Activated naive CD8-positive, alpha-beta T cell treated with anti-CD3 and anti-CD28 coated beads, Interleukin-2, amount 50 U/mL, for 24 hours (primary cell): ENCODE results near the gene MVK.

Experiments
- ATAC-seq: fragments of 150-1000 bp; cut with Tn5 transposase; one replicate; pipeline ENCODE4 v1.10.0; 2021
- DNase-seq: peaks from one replicate; pipeline ENCODE4 v3.0.0; 2021
- H3K27ac Mint-ChIP-seq: one replicate; pipeline ENCODE4 v1.8.0; 2021; ENCODE audit warnings: mild to moderate bottlenecking, mixed read lengths
- H3K27me3 Mint-ChIP-seq: one replicate; pipeline ENCODE4 v1.8.0; 2021; ENCODE audit warnings: mixed read lengths
- H3K36me3 Mint-ChIP-seq: one replicate; pipeline ENCODE4 v1.8.0; 2021; ENCODE audit warnings: low read depth, mixed read lengths
- H3K4me1 Mint-ChIP-seq: one replicate; pipeline ENCODE4 v1.8.0; 2021; ENCODE audit warnings: mixed read lengths
- H3K4me3 Mint-ChIP-seq: one replicate; pipeline ENCODE4 v1.8.0; 2021; ENCODE audit warnings: mild to moderate bottlenecking, moderate library complexity, mixed read lengths
- H3K9me3 Mint-ChIP-seq: one replicate; pipeline ENCODE4 v1.8.0; 2021; ENCODE audit warnings: mixed read lengths

The MVK gene

DNA sequence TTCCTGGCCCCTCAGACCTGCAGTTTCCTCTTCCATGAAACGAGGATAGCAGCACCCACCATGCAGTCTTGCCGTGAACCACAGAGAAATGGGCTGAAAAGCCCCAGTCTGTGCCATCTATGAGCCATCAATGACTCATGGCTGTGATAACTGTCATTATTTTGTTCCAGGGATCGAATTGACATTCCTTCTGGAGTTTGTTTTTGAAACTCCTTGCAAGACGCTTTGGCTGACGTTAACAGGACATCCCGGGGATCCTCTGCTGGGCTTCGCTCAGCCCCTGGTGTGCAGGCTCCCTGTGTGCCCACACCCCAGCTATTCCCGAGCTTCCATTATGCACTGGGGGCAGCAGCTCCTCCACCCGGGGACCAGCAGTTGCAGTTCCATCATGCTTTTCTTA lies 34.1 kb upstream of the MVK start:
- Mint-ChIP-seq H3K36me3 (no peaks in the 10 kb centered on the region), H3K9me3 (no peaks in the 10 kb centered on the region), H3K4me3 (no peak overlapping the region), H3K4me1 (no peaks in the 10 kb centered on the region), H3K27ac (no peak overlapping the region), H3K27me3 (no peaks in the 10 kb centered on the region)
- no peak for DNase-seq
- no peak for ATAC-seq

DNA sequence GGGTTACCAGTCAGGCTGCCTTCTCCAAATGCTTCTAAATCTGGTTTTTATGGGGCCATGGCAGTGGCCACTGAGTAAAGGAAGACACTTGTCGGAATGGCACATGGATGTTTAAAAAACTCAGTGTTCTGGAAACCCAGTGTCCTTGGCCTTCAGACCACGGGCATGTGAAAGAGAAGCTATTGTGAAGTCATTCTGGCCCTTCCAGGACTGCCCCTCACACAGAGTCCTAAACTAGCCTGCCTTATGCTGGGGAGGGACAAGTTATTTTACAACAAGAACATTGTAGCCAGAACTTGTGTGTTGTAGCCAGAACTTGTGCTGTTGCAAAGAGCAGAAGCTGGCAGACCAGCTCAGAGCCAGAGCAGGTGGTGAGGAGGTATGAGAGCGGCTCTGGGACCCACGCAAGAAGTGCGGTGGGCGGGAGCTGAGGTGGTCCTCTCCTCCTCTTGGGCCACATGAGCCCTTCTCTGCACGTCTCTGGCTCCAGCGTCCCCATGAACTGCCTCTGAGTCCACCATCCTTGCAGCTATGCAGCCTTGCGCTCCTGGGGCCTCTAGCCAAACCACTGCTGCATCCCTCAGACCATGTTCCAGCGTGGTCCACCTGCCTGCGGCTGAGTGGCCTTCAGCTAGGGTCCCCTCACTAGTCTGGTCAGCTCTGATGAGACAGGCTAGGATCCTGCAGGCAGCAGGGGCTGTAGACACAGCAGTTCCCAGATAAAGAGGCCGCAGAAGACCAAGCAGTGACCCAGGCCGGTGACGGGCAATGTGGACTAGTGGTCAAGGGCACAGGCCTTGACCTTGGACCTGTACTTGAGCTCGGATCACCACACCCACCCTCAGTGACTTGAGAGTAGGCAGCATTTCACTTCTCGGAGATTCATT lies 32.8 kb upstream of the MVK start:
- H3K27ac Mint-ChIP-seq: no peak overlapping the region
- H3K4me1 Mint-ChIP-seq: peaks cover 3% of the 10 kb centered on the region
- H3K9me3 Mint-ChIP-seq: no peaks in the 10 kb centered on the region
- no peaks in the 10 kb centered on the region for H3K27me3 Mint-ChIP-seq
- no peak overlapping the region for H3K4me3 Mint-ChIP-seq
- no peak for DNase-seq
- no peaks in the 10 kb centered on the region for H3K36me3 Mint-ChIP-seq
- ATAC-seq: no peak

- no peaks in the 10 kb centered on the region for H3K36me3 Mint-ChIP-seq
- no peak overlapping the region for H3K27ac Mint-ChIP-seq
- no peak for DNase-seq
- H3K27me3 Mint-ChIP-seq: no peaks in the 10 kb centered on the region
- peaks cover 3% of the 10 kb centered on the region for H3K4me1 Mint-ChIP-seq
- no peaks in the 10 kb centered on the region for H3K9me3 Mint-ChIP-seq
- no peak overlapping the region for H3K4me3 Mint-ChIP-seq
- ATAC-seq: no peak
Observed at GRCh38 chr12:109541413-109541726, 32.2 kb upstream of the MVK start.

DNA sequence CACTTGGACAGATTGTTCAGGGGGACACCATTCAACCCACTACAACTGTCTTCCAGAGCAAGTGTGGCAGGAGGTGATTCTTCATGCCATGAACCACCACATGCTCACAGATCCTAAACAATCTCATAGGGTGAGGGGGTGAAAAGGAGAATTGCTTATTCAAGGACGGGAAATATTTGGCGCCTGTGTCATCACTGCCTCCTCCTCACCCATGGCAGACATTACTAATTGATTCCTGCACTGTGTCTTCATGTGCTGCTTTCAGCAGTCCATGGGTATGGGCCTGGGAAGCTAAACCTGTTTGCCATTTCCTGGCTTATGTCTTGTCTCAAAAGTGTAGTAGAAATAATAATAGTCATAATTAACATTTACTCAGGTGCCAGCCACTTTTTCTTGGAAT lies 31.6 kb upstream of the MVK start:
- Mint-ChIP-seq H3K27me3 (peaks cover 3% of the 10 kb centered on the region), H3K4me1 (peaks cover 3% of the 10 kb centered on the region), H3K9me3 (no peaks in the 10 kb centered on the region), H3K4me3 (no peak overlapping the region), H3K27ac (no peak overlapping the region), H3K36me3 (no peaks in the 10 kb centered on the region)
- ATAC-seq: no peak
- no peak for DNase-seq

GRCh38 chr12:109542876-109543275 lies 30.7 kb upstream of the MVK start:
- DNase-seq (no peak), ATAC-seq (no peak)
- Mint-ChIP-seq H3K4me1 (peaks cover 3% of the 10 kb centered on the region), H3K4me3 (no peak overlapping the region), H3K9me3 (no peaks in the 10 kb centered on the region), H3K27ac (no peak overlapping the region), H3K27me3 (peaks cover 11% of the 10 kb centered on the region), H3K36me3 (no peaks in the 10 kb centered on the region)

DNA sequence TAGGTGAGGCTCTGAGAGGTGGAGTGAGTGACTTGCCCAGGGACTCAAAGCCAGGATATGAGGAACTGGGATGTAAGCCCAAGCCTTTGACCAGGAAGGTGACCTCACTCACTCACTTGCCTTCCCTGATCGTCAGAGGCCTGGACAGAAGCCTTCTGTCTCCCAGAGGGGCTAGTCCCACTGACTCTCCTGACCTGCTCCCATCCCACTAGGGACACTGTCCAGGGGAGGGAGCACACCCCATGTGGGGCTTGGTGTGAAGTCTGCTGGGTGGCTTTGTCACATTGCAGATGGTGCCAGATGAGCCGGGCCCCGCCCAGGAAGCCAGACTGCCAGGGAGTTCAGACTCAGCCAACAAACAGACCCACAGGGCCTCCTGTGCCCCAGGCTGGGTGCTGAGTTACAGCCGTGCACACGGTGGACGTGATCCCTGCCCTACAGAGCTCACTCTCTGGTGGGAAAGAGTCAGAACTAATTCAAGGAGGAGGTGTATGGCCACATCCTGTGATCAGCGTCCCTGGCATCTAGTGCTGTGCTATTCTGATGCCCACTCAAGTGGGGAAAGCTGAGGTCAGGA lies 28.6 kb upstream of the MVK start:
- ATAC-seq (no peak), DNase-seq (no peak)
- Mint-ChIP-seq H3K9me3 (no peaks in the 10 kb centered on the region), H3K36me3 (no peaks in the 10 kb centered on the region), H3K27ac (no peak overlapping the region), H3K4me1 (peaks cover 3% of the 10 kb centered on the region), H3K27me3 (peaks cover 15% of the 10 kb centered on the region), H3K4me3 (no peak overlapping the region)

- H3K4me3 Mint-ChIP-seq: no peak overlapping the region
- H3K4me1 Mint-ChIP-seq: peaks cover 3% of the 10 kb centered on the region
- H3K27me3 Mint-ChIP-seq: peaks cover 15% of the 10 kb centered on the region
- H3K9me3 Mint-ChIP-seq: no peaks in the 10 kb centered on the region
- no peak overlapping the region for H3K27ac Mint-ChIP-seq
- ATAC-seq: no peak
- H3K36me3 Mint-ChIP-seq: no peaks in the 10 kb centered on the region
- no peak for DNase-seq
Observed at GRCh38 chr12:109545826-109546225, 27.8 kb upstream of the MVK start.

DNA sequence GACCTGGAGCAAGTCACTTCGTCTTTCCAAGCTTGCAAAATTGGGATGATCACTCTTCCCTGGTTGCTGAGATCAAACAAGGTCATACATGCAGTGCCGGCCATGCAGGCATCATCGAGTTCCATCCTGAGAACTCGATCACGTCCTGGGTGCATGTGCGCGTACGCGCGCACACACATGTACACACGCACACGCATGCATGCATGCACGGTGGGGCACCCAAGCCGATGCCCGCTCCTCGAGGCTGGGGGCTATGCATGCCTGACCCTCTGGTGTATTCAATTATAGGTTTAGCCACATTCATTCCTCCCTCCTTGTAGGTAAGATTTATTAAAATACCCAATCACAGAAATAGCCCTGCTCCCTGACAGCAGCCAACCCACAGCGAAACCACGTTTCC lies 26.3 kb upstream of the MVK start:
- H3K27me3 Mint-ChIP-seq: peaks cover 15% of the 10 kb centered on the region
- no peak for ATAC-seq
- no peak for DNase-seq
- peaks cover 3% of the 10 kb centered on the region for H3K4me1 Mint-ChIP-seq
- H3K4me3 Mint-ChIP-seq: no peak overlapping the region
- no peak overlapping the region for H3K27ac Mint-ChIP-seq
- H3K9me3 Mint-ChIP-seq: no peaks in the 10 kb centered on the region
- H3K36me3 Mint-ChIP-seq: no peaks in the 10 kb centered on the region

GRCh38 chr12:109548258-109548657 lies 25.3 kb upstream of the MVK start:
- ATAC-seq (no peak), DNase-seq (no peak)
- H3K27me3 Mint-ChIP-seq: peaks cover 15% of the 10 kb centered on the region
- no peaks in the 10 kb centered on the region for H3K9me3 Mint-ChIP-seq
- peaks cover 3% of the 10 kb centered on the region for H3K4me1 Mint-ChIP-seq
- H3K27ac Mint-ChIP-seq: no peak overlapping the region
- no peak overlapping the region for H3K4me3 Mint-ChIP-seq
- H3K36me3 Mint-ChIP-seq: no peaks in the 10 kb centered on the region

DNA sequence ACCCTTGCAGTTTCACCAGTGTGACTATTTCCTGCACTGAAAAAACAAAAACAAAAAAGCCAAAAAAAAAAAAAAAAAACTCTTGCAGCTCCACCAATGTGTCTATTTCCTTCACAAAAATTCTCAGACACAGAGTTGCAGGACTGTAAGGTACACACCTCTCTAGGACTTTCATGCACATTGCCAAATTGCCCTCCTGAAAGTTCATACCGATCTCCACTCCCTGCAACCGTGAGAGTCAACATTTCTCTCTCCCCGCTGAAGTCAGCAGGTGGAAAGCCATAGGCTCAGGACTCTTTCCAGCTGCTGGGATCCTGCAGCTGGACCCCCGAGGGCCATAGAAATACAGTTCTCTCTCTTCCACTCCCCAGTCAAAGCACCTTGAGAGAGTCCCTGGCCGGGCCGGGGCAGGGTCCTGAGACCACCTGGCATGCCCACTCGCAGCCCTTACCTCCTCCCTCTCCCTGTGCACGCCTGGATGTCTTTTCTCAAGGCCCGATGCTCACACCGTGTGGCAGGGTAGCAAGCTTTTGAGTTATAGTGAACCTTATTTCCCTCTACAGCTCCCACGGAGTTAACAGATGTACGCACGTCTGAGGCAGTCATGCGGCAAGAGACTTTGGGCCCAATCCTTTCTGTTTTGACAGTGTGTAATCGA lies 23.9 kb upstream of the MVK start:
- peaks cover 15% of the 10 kb centered on the region for H3K27me3 Mint-ChIP-seq
- no peaks in the 10 kb centered on the region for H3K9me3 Mint-ChIP-seq
- ATAC-seq: no peak
- no peak for DNase-seq
- no peak overlapping the region for H3K27ac Mint-ChIP-seq
- H3K4me1 Mint-ChIP-seq: peaks cover 3% of the 10 kb centered on the region
- no peak overlapping the region for H3K4me3 Mint-ChIP-seq
- no peaks in the 10 kb centered on the region for H3K36me3 Mint-ChIP-seq

- peaks cover 15% of the 10 kb centered on the region for H3K27me3 Mint-ChIP-seq
- no peak for DNase-seq
Observed at GRCh38 chr12:109550281-109550680, 23.3 kb upstream of the MVK start.

GRCh38 chr12:109551108-109551507 lies 22.5 kb upstream of the MVK start:
- Mint-ChIP-seq H3K27me3 (peaks cover 15% of the 10 kb centered on the region), H3K4me1 (no peaks in the 10 kb centered on the region), H3K9me3 (no peaks in the 10 kb centered on the region), H3K4me3 (no peak overlapping the region), H3K36me3 (no peaks in the 10 kb centered on the region), H3K27ac (no peak overlapping the region)
- DNase-seq (no peak), ATAC-seq (no peak)

More at GRCh38 chr12:109550281-109550680, 23.3 kb upstream of the MVK start:
- Mint-ChIP-seq H3K27ac (no peak overlapping the region), H3K4me1 (no peaks in the 10 kb centered on the region), H3K9me3 (no peaks in the 10 kb centered on the region), H3K36me3 (no peaks in the 10 kb centered on the region), H3K4me3 (no peak overlapping the region)
- no peak for ATAC-seq

GRCh38 chr12:109552971-109553370 lies 20.6 kb upstream of the MVK start:
- no peak for DNase-seq
- no peak for ATAC-seq
- no peak overlapping the region for H3K4me3 Mint-ChIP-seq

GRCh38 chr12:109553483-109553882 lies 20.1 kb upstream of the MVK start:
- Mint-ChIP-seq H3K9me3 (no peaks in the 10 kb centered on the region), H3K36me3 (no peaks in the 10 kb centered on the region), H3K27ac (no peak overlapping the region), H3K4me1 (no peaks in the 10 kb centered on the region), H3K27me3 (no peaks in the 10 kb centered on the region), H3K4me3 (no peak overlapping the region)
- DNase-seq (no peak), ATAC-seq (no peak)

More at GRCh38 chr12:109552971-109553370, 20.6 kb upstream of the MVK start:
- Mint-ChIP-seq H3K27ac (no peak overlapping the region), H3K9me3 (no peaks in the 10 kb centered on the region), H3K36me3 (no peaks in the 10 kb centered on the region), H3K27me3 (peaks cover 3% of the 10 kb centered on the region), H3K4me1 (no peaks in the 10 kb centered on the region)

- DNase-seq (no peak), ATAC-seq (no peak)
- H3K9me3 Mint-ChIP-seq: no peaks in the 10 kb centered on the region
- H3K27me3 Mint-ChIP-seq: no peaks in the 10 kb centered on the region
- H3K27ac Mint-ChIP-seq: no peak overlapping the region
- no peaks in the 10 kb centered on the region for H3K36me3 Mint-ChIP-seq
- H3K4me1 Mint-ChIP-seq: no peaks in the 10 kb centered on the region
- H3K4me3 Mint-ChIP-seq: no peak overlapping the region
Observed at GRCh38 chr12:109553906-109554500, 19.6 kb upstream of the MVK start.
